Measurements from ENCODE around the gene SMPD3.

DNA sequence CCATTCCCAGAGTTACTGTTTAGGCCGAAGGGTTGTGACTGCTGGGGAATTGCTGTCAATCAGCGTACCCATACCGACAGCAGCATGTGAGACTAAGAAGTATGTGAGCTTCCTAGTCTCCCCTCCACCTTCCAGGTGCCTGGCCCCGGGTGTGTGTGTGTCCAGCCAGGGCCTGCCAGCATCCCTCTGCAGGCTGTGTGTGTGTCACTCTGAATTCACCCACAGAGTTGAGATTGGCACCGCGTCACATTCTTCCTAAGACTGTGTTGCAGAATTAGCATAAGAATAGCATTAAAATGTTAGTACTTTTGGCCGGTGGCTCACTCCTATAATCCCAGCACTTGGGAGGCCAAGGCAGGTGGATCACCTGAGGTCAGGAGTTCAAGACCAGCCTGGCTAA lies 105.7 kb downstream of the SMPD3 start:
- TF ChIP-seq, protein P1, sequence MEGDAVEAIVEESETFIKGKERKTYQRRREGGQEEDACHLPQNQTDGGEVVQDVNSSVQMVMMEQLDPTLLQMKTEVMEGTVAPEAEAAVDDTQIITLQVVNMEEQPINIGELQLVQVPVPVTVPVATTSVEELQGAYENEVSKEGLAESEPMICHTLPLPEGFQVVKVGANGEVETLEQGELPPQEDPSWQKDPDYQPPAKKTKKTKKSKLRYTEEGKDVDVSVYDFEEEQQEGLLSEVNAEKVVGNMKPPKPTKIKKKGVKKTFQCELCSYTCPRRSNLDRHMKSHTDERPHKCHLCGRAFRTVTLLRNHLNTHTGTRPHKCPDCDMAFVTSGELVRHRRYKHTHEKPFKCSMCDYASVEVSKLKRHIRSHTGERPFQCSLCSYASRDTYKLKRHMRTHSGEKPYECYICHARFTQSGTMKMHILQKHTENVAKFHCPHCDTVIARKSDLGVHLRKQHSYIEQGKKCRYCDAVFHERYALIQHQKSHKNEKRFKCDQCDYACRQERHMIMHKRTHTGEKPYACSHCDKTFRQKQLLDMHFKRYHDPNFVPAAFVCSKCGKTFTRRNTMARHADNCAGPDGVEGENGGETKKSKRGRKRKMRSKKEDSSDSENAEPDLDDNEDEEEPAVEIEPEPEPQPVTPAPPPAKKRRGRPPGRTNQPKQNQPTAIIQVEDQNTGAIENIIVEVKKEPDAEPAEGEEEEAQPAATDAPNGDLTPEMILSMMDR (IDR thresholded peaks at IDR 0.05; ENCODE audit: poor library complexity) = no peak
- TF ChIP-seq EZH2 (IDR thresholded peaks at IDR 0.05; ENCODE audit: borderline replicate concordance) = no peak
